Measurements from ENCODE around the gene C1orf94. TPM values are rescaled to one million over a fixed set of nuclear protein-coding genes. Genes with fewer than 3 reads are reported as not detected.

C1orf94 gene
- total and polyA plus RNA-seq, 8 donors: not detected

- Histone ChIP-seq H3K27me3 (peaks cover 0 to 46% (median 4%) of the 10 kb centered on the region in 3 donors), H3K4me1 (no peaks in the 10 kb centered on the region), H3K36me3 (no peaks in the 10 kb centered on the region), H3K4me3 (no peak overlapping the region), H3K9me3 (no peaks in the 10 kb centered on the region), H3K27ac (no peak overlapping the region)
- intact Hi-C loops (cut with DNase I; ENCODE audit: low total_unique reads): no loop called here
- WGBS, 5 donors: 24 to 44% (median 31%) methylated on average over 3 of the region's 3 CpGs
- DNase-seq: no peak
- no peak for TF ChIP-seq EP300 (IDR thresholded peaks at IDR 0.05)
- no peak for TF ChIP-seq POLR2A (IDR thresholded peaks at IDR 0.05)
- TF ChIP-seq, protein P1, sequence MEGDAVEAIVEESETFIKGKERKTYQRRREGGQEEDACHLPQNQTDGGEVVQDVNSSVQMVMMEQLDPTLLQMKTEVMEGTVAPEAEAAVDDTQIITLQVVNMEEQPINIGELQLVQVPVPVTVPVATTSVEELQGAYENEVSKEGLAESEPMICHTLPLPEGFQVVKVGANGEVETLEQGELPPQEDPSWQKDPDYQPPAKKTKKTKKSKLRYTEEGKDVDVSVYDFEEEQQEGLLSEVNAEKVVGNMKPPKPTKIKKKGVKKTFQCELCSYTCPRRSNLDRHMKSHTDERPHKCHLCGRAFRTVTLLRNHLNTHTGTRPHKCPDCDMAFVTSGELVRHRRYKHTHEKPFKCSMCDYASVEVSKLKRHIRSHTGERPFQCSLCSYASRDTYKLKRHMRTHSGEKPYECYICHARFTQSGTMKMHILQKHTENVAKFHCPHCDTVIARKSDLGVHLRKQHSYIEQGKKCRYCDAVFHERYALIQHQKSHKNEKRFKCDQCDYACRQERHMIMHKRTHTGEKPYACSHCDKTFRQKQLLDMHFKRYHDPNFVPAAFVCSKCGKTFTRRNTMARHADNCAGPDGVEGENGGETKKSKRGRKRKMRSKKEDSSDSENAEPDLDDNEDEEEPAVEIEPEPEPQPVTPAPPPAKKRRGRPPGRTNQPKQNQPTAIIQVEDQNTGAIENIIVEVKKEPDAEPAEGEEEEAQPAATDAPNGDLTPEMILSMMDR (IDR thresholded peaks at IDR 0.05): no peak
These were observed 27.2 kb upstream of the C1orf94 start for GRCh38 chr1:34149501-34149900.

DNA sequence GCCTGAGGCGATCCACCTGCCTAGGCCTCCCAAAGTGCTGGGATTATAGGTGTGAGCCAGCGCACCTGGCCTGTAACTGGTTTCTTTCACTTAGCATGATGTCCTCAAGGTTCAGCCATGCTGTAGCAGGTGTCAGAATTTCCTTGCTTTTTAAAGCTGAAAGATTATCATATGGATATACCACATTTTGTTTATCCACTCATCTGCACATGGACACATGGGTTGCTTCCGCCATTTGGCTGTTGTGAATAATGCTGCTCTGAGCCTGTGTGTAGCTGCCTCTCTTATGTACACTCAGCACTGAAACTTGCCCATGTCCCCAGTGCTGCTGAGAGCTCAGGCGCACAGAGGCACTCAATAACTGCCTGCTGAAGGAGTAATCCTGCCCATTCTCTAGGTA is 23.5 kb upstream of the C1orf94 start:
- intact Hi-C loops (cut with DNase I; ENCODE audit: low total_unique reads): no loop called here
- H3K4me3 ChIP-seq: no peak overlapping the region
- peaks cover 0 to 46% (median 4%) of the 10 kb centered on the region in 3 donors for H3K27me3 ChIP-seq
- no peak for DNase-seq
- H3K9me3 ChIP-seq: no peaks in the 10 kb centered on the region
- no peaks in the 10 kb centered on the region for H3K36me3 ChIP-seq
- no peak for TF ChIP-seq POLR2AphosphoS5 (IDR thresholded peaks at IDR 0.05)
- TF ChIP-seq, protein P1 (IDR thresholded peaks at IDR 0.05): no peak
- no peak for TF ChIP-seq POLR2A (IDR thresholded peaks at IDR 0.05)
- no peak for TF ChIP-seq EP300 (IDR thresholded peaks at IDR 0.05)
- no peak overlapping the region for H3K27ac ChIP-seq
- H3K4me1 ChIP-seq: no peaks in the 10 kb centered on the region
- WGBS, 5 donors: 89 to 97% (median 93%) methylated on average over 4 of the region's 4 CpGs

- Histone ChIP-seq H3K4me3 (no peak overlapping the region), H3K4me1 (no peaks in the 10 kb centered on the region), H3K9me3 (no peaks in the 10 kb centered on the region), H3K36me3 (no peaks in the 10 kb centered on the region), H3K27me3 (peaks cover 0 to 59% (median 0%) of the 10 kb centered on the region in 3 donors), H3K27ac (no peak overlapping the region)
- intact Hi-C loops (cut with DNase I; ENCODE audit: low total_unique reads): no loop called here
- 64 to 78% (median 75%) methylated on average over 2 of the region's 2 CpGs for WGBS, 5 donors
- DNase-seq: no peak
- no peak for TF ChIP-seq EP300 (IDR thresholded peaks at IDR 0.05)
- TF ChIP-seq, protein P1 (IDR thresholded peaks at IDR 0.05): no peak
- TF ChIP-seq POLR2A (IDR thresholded peaks at IDR 0.05): no peak
These were observed 20.8 kb upstream of the C1orf94 start for GRCh38 chr1:34155860-34156259.

- 40 to 52% (median 50%) methylated on average over 3 of the region's 3 CpGs for WGBS, 5 donors
- Histone ChIP-seq H3K4me3 (no peak overlapping the region), H3K36me3 (no peaks in the 10 kb centered on the region), H3K27me3 (peaks cover 0 to 63% (median 3%) of the 10 kb centered on the region in 3 donors), H3K9me3 (no peaks in the 10 kb centered on the region), H3K27ac (no peak overlapping the region), H3K4me1 (no peaks in the 10 kb centered on the region)
- TF ChIP-seq, protein P1 (IDR thresholded peaks at IDR 0.05): no peak
- TF ChIP-seq EP300 (IDR thresholded peaks at IDR 0.05): no peak
- no peak for TF ChIP-seq POLR2AphosphoS5 (IDR thresholded peaks at IDR 0.05)
- TF ChIP-seq POLR2A (IDR thresholded peaks at IDR 0.05): no peak
- DNase-seq: no peak
- intact Hi-C loops (cut with DNase I; ENCODE audit: low total_unique reads): no loop called here
These were observed 20.0 kb upstream of the C1orf94 start for GRCh38 chr1:34156739-34157138.

Measured in stomach (tissue), 9 donors.